Endothelial cell of umbilical vein (primary cell): ENCODE results near the gene COL8A1.

ENCODE experiments used
- CTCF ChIP-seq, 2 donors: IDR thresholded peaks; 1 replicate in 1 of 2; 2 replicates in 1 of 2; pipeline ENCODE4 v1.5.1; 2011; ENCODE audit warnings: low read length in 2 of 2, mild to moderate bottlenecking in 2 of 2, moderate library complexity in 2 of 2, control low read depth in 1 of 2, inconsistent platforms in 1 of 2, low read depth in 1 of 2; ENCODE audit not compliant: insufficient read depth in 1 of 2; ENCODE audit errors: extremely low read depth in 1 of 2
- POLR2AphosphoS5 ChIP-seq: IDR thresholded peaks from 2 replicates; pipeline ENCODE4 v1.6.1; 2012; ENCODE audit warnings: low read depth, mild to moderate bottlenecking, control low read depth, low read length, moderate library complexity; ENCODE audit not compliant: insufficient read depth

DNA sequence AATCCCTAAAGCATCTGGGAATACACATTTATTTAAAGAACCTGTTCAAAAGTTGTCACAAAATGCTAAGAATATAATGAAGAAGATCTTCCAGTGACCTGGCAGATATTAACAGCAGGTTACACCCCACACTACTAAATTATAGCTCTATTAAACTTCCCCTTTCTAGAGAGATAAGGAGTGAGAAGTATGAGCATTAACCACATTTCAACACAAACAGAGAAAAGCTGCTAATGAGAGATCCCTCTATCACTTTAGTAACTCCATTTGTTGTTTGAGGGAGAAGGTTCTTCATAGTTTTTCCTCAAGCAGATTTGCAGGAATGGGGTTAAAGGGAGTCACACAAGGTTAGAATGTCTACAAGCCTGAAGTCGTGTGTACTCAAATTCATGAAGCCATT, 3.6 kb downstream of the COL8A1 start:
- TF ChIP-seq CTCF (IDR thresholded peaks at IDR 0.05; ENCODE audit: extremely low read depth in 1 of 2, insufficient read depth in 1 of 2, low read depth in 1 of 2, low read length in 2 of 2): no peak
- TF ChIP-seq POLR2AphosphoS5: no peak
